ENCODE measurements around the gene SDK1.

SDK1 gene

DNA sequence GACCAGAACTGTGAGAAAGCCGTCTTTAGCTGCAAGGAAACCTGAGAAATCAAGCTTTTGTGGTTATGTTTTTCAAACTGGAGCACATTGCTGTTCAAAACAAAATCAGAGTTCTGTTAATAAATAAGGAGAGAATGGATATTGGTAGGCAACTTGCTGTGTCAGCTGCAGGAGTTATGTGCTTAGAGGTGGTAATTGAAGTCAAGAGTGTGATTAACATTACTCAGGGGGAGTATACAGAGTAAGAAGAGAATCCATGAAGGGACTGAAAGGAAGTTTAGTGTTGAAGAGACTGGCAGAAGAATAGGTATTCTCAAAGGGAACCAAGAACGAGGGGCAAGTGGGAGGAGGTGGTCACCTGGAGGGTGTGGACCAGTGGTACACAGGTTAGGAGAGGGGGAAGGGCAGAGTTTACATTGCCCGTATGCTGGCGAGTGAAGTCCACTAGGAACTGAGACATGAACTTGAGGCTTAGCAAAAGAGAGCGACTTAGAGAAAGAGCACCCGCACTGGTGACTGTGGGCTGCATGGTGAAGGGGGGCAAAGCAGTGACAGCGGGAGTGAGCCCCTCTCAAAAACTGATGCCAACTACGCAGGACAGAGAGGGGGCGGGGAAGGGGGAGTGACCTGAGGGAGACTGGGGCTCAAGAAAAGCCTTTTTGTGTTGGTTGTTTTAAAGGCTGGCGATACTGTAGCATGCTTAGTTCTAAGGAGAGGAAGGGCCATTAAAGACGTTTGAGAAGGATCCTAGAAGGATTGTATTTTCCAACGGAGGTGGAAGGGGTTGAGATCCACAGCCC is 80.0 kb downstream of the SDK1 start:
- DNase-seq: no peak
- in situ Hi-C loops (cut with HindIII; ENCODE audit: low pct_ligation_motif_present, low pct_unique_long_range_greater_than_20kb, low sequenced_read_pairs): no loop called here

DNA sequence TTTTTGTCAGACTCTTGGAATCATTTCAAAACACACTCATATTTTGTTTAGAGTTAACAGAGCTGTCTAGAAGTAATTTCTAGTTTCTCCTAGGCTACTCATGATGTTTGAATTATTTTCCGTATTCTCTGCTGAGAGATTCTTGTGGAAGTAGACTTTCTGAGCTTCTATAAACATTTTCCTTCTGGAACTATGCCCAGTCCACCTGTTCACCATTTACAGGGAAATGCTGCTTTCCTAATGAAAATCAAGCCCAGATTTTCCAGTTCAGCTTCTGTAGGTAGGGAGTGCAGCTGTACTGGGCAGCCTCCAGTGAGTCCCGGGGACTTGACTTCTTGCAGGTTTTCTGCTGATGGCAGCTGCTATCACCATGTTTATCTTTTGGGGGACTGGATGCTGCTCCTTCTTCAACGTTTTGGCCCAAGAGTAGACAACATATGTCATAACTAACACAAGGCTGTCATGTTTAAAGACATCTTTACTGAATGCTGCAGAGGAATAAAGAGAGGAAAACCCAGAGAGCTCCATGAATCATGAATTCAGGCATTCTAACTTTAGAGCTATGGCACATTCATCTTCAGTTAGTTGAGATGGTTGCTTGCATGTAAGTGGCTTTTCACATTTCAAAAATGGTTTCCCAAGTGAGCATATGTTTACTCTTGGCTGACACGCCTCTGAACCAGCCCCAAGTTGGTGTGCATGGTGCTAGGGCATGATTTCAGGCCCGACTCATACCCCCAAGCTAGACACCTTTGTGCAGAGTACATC is 85.6 kb downstream of the SDK1 start:
- in situ Hi-C loops (cut with HindIII; ENCODE audit: low pct_ligation_motif_present, low pct_unique_long_range_greater_than_20kb, low sequenced_read_pairs): no loop called here

DNA sequence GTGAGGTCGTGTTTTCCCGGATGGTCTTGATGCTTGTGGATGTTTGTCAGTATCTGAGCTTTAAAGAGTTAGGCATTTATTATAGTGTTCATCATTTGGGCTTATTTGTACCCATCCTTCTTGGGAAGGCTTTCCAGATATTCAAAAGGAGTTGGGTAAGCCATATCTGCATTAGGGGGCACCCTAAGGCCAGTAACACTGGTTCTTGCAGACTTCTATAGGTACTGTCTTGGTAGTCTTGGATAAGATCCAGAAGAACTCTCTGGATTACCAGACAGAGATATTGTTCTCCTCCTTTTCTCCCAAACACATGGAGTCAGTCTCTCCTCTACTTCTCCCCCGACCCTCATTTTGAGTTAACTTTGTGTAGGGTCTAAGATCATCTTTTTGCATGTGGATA is 92.8 kb downstream of the SDK1 start:
- no peak for DNase-seq
- in situ Hi-C loops (cut with HindIII; ENCODE audit: low pct_ligation_motif_present, low pct_unique_long_range_greater_than_20kb, low sequenced_read_pairs): no loop called here

More for the DNA sequence above, 85.6 kb downstream of the SDK1 start:
- no peak for DNase-seq

DNA sequence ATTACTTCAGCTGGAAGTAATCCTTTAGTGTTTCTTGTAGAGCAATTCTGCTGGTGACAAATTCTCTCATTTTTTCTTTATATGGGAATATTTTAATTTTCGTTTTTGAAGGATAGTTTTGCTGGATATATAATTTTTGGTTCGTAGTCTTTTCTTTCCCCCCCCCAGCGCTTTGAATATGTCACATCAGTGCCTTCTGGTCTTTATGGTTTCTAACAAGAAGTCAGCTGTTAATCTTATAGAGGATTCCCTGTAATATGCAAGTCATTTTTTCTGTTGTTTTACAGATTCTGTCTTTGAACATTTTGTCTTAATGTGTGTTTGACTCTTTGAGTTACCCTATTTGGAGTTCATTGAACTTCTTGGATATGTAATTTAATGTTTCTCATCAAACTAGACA is 96.3 kb downstream of the SDK1 start:
- DNase-seq: no peak
- in situ Hi-C loops (cut with HindIII; ENCODE audit: low pct_ligation_motif_present, low pct_unique_long_range_greater_than_20kb, low sequenced_read_pairs): no loop called here

DNA sequence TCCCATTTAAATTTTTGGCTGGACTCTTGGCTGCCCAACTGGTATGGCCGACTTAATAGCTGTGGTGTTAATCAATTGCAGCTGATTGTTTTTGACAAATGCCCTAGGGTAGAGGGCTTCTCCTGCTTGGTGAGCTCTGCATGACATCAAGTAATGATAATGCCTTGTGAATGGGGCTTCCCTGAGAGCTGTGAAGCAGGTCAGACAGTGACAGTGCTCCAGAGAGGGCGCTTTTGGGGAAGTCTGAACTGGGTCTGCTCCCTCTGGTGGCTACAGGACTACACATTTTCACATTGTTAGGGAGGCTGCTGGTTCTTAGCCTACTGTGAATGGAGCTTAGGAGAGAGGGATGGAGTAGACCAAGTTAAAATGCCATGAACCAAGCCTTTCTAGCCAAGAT is 98.8 kb downstream of the SDK1 start:
- in situ Hi-C loops (cut with HindIII; ENCODE audit: low pct_ligation_motif_present, low pct_unique_long_range_greater_than_20kb, low sequenced_read_pairs): no loop called here
- DNase-seq: peak; percentile 57

DNA sequence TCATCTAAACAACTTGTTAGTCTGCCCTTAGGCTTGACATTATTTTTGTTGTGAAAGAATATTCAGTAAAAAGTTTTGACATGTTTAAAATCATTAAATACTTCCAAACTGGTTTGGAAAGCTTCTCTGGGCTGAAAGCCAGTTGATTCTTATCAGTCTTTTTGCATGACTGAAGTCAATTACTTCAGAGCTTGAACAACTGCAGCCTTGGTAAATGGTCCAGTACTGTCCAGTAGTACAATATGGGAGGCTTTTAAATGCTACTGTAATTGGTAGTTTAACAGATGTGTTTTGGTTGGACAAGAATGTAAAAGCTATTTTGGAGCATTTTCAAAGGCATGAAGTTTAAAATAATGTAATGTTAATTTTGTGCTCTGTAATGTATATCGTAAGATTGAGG is 103.4 kb downstream of the SDK1 start:
- peak; percentile 26 for DNase-seq
- in situ Hi-C loops (cut with HindIII; ENCODE audit: low pct_ligation_motif_present, low pct_unique_long_range_greater_than_20kb, low sequenced_read_pairs): no loop called here

DNA sequence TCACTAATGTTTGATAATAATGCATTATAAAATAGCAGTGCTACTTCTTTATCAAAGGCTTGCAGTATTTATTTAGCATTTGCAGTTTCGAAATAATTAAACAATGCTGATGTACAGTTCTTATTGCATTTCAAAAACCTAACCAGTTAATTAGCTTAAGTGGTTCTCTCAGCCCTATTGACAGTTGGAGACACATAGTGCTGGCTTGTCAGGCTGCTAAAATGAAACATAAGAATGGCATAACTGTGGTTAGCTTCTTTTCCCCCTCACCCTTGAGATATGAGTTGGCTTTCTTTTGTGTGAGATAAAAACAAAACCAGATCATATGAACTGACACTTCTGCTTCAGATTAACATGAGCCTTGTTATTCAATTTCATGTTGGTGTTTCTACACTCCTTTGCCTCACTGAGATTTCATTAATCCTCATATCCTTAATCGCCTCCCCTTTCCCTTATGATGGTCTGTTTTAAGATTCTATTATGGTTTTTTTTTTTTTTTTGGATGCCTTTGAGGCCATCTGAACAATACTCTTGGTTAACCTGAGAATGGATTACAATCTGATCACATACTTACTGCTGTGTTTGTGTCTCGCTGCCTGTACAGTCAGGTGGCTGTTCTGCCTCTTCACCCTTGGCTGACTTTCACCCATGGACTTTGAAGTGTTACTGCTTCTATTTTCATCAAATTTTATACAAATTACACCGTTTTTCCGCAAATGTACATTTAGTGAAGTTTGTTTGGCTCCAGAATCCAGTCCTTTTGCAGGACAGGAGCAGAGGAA is 108.0 kb downstream of the SDK1 start:
- DNase-seq: no peak
- in situ Hi-C loops (cut with HindIII; ENCODE audit: low pct_ligation_motif_present, low pct_unique_long_range_greater_than_20kb, low sequenced_read_pairs): no loop called here

DNA sequence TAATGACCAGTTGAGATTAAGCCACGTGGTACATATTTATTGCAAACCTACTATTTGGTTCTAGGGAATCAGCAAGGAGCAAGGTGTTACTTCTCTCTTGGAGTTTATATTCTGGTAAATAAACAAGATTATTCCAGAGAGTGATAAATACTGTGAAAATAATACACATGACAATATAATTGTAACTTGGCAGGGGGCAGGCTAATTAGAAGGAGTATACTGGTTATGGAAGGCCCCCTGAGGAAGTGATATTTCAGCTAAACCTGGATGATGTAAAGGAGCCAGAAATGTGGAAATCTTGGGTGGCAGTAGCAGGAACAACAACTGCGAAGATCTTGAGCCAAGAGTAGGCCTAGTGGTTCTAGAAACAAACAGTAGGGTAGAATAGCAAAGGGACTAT is 111.8 kb downstream of the SDK1 start:
- in situ Hi-C loops (cut with HindIII; ENCODE audit: low pct_ligation_motif_present, low pct_unique_long_range_greater_than_20kb, low sequenced_read_pairs): no loop called here
- no peak for DNase-seq

DNA sequence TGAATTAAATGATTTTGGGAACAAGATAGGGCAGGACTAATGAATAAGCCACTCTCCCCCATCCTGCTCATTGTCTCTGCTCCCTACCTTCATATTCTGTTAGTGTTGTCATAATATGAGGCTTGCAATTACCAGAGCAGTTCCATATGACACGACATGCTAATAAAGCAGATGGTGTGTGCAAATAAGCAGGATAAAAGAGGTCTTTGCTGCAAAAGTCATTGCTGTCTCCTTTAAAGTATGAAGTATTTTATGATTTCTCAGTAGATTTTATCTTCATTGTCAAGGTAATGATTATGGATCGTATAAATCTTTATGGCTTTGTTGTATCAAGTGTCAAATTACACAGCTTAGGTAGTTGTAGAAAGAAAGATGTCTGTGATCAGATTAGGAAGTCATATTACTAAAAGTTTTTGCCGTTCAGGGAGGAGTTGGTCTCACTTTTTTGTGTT is 114.8 kb downstream of the SDK1 start:
- DNase-seq: no peak
- in situ Hi-C loops (cut with HindIII; ENCODE audit: low pct_ligation_motif_present, low pct_unique_long_range_greater_than_20kb, low sequenced_read_pairs): no loop called here

DNA sequence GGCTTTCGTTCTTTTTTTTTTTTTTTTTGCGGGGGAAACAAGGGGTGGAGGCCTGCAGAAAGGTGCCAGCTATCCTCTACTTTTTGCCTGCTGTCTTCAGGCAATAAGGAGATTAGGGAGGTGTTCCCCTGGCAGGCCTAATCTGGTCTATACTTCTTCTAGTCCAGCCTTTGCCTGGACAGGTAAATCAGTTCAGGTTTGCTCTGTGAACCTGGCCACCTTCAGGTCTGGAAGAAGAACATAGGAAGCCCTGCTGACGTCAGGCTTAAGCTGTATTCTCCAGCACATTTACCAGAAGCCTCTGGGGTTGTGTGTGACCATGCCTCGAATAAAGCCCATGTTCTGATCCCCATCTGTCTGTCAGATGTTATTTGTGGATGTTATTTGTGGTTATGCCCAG is 115.4 kb downstream of the SDK1 start:
- in situ Hi-C loops (cut with HindIII; ENCODE audit: low pct_ligation_motif_present, low pct_unique_long_range_greater_than_20kb, low sequenced_read_pairs): no loop called here
- DNase-seq: no peak

DNA sequence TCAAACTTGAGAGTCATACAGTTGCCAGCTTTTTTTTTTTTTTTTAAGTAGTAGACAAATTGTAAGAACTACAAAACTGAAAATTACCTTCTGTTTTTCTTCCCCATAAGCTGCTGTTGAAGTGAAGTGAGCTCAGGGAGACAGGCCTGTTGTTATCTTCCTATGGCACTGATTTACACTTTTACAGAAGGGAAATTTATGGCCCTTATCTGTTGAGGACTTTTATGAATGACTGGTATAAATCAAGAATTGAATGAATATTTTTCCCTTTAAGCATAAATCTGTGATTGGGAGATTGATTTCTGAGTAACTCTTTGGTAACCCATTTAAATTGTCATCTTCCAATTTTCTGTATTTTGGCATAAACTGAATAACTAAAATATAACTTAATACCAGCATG is 124.0 kb downstream of the SDK1 start:
- in situ Hi-C loops (cut with HindIII; ENCODE audit: low pct_ligation_motif_present, low pct_unique_long_range_greater_than_20kb, low sequenced_read_pairs): no loop called here
- DNase-seq: no peak

DNA sequence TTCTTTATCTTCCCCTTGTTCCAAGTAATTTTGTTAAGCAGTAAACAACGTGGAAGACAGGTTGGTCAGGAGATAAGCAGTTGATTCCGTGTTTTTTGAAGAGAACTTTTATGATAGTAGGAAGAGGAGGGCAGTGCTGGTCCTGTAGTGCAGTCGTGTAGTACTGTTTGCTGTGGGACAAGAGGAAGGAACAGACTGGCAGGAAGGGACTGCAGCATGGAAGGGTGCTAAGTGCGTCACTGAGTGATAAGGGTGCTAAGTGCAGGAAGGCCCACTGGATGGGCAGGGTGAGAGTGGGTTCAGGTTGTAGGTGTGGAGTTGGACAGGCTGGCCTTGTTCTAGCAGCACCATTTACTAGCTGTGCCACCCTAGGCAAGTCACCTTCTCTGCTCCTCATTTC is 125.0 kb downstream of the SDK1 start:
- DNase-seq: no peak
- in situ Hi-C loops (cut with HindIII; ENCODE audit: low pct_ligation_motif_present, low pct_unique_long_range_greater_than_20kb, low sequenced_read_pairs): no loop called here

DNA sequence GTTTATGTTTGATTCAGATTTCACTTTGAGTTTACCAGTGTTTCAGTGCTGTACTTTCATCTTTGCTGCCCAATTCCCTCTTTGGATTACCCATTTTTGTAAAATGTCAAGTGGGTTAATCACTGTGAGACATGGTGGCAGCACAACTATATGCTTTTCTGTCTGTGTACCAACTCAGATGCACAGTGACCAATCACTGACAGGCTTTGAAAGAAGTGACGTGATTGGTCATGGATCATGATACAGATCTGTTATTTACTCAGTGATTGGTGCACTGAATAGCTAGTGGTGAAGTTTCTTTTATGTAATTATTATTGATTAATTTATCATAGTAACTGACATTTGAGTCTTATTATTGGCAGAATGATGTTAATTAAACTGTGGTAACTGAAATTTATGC is 126.9 kb downstream of the SDK1 start:
- in situ Hi-C loops (cut with HindIII; ENCODE audit: low pct_ligation_motif_present, low pct_unique_long_range_greater_than_20kb, low sequenced_read_pairs): no loop called here
- peak; percentile 22 for DNase-seq

DNA sequence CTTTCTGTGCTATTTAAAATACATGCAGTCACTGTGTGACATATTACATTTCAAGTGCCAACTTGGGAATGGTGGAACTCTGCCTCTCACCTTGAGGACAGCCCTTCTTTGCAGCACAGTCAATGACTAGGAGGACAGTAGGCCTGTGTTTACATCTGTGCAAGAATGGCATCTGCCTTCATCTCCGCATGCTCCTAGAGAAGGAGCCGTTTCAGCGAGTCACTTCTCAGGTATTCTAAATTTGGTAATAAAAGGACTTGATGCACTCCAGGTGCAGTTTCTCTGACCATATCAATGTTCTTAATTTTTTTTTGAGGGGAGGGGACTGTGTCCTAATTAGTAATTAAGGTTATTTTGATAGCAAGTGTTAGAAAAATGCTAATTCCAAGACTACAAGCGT is 128.9 kb downstream of the SDK1 start:
- DNase-seq: no peak
- in situ Hi-C loops (cut with HindIII; ENCODE audit: low pct_ligation_motif_present, low pct_unique_long_range_greater_than_20kb, low sequenced_read_pairs): no loop called here

DNA sequence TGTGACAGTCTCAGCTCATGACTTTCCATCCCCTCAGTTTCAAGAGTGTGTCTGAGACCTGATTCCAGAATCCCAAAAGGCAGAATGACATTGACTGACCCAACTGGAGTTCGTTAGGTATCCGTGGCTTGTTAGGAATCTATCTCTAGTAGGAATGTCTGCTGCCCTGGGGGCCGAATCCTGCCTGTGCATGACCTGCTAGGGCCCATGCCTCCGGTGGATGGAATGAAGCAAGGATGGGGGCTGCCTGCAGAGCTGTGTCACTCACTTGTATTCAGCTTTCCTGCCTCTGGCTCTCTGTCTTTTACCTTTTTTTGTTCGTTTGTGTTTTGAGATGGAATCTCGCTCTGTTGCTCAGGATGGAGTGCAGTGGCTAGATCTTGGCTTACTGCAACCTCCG is 129.5 kb downstream of the SDK1 start:
- in situ Hi-C loops (cut with HindIII; ENCODE audit: low pct_ligation_motif_present, low pct_unique_long_range_greater_than_20kb, low sequenced_read_pairs): no loop called here
- no peak for DNase-seq

DNA sequence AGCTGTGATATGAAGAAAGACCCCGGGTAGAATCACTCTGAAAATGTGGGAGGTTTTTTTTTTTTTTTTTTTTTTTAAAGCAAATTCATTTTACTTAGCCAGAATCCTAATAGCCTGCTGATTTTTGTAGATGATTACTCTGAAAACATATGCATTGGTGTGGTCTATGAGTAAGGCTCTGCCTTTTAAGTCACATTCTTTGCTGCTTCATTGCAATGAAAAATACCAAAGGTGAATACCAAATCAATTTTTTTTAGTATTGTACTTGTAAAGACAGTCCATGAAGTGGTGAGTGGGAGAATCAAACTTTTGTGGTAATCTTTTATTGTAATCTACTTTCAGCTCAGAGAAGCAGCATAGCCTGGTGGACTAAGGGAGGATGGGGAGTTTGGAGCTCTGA is 130.3 kb downstream of the SDK1 start:
- in situ Hi-C loops (cut with HindIII; ENCODE audit: low pct_ligation_motif_present, low pct_unique_long_range_greater_than_20kb, low sequenced_read_pairs): no loop called here
- no peak for DNase-seq

DNA sequence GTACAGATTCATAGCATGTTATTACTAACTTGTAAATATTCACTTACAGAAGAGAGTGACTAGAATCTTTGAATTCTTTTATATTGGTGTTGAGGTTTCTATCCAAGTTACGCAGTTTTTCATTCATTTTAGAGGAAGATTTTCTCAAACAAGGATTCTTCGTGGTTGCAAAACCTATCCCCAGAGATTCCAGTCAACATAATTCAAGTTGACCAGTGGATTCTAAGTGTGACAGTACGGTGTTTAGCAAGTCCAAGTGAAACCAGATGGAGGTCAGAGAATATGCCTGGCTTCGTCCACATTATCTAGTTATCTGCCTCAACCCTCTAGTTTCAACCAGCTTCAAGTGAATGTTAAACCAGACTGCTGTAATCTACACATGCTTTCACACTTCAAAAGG is 131.9 kb downstream of the SDK1 start:
- in situ Hi-C loops (cut with HindIII; ENCODE audit: low pct_ligation_motif_present, low pct_unique_long_range_greater_than_20kb, low sequenced_read_pairs): no loop called here
- DNase-seq: no peak

DNA sequence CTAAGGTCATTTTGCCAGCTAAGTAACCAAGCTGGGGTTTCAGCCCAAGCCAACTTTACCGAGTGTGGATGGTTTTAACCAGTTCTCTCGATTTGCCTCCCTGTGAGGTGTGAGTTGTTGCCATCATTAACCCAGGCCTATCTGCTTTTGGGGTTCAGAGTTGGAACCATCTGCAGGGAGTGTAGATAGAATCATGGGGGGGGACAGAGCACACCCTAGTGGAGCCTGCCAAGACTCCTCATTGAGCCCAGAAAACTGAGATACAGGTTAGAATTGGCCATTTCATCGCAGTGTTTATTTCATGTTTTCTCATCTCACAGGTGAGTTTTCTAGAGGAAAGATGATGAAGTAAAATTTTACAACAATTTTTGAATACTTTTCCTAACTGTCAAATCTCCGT is 133.6 kb downstream of the SDK1 start:
- no peak for DNase-seq
- in situ Hi-C loops (cut with HindIII; ENCODE audit: low pct_ligation_motif_present, low pct_unique_long_range_greater_than_20kb, low sequenced_read_pairs): no loop called here

DNA sequence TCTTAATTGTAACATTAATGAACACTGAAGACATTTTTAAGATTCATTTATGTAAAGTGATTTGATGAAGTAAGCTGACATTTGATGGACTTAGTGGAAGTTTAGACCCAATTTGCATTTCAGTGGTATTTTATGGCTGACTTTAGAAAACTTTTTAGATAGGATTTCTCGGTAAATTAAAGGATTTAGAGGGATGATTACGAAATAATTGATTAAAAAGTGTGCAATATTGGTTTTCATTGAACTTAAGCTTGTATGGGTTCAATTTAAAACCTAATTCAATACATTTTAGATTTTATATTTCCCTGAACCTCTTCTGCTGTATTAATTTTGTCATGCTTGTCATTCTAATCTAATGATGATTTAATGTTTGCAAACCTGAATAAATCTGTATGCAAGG is 135.1 kb downstream of the SDK1 start:
- in situ Hi-C loops (cut with HindIII; ENCODE audit: low pct_ligation_motif_present, low pct_unique_long_range_greater_than_20kb, low sequenced_read_pairs): no loop called here
- no peak for DNase-seq

Data from ACHN (cell line).